Stimulated activated CD4-positive, alpha-beta T cell treated with anti-CD3 and anti-CD28 coated beads, TNF-alpha, amount 100 ng/mL, for 1 hour (primary cell): ENCODE results near the gene PTPN4.
"Not testable (repeated sequence)": the region's sequence is repeated elsewhere in the genome, so short reads cannot be mapped to it uniquely, and the experiment has no call there.

Experiments used
- DNase-seq, 3 donors: peaks; one replicate each; pipeline ENCODE4 v3.0.0-alpha.2; 2020; ENCODE audit warnings: low read depth in 3 of 3, low spot score in 1 of 3

The PTPN4 gene

DNA sequence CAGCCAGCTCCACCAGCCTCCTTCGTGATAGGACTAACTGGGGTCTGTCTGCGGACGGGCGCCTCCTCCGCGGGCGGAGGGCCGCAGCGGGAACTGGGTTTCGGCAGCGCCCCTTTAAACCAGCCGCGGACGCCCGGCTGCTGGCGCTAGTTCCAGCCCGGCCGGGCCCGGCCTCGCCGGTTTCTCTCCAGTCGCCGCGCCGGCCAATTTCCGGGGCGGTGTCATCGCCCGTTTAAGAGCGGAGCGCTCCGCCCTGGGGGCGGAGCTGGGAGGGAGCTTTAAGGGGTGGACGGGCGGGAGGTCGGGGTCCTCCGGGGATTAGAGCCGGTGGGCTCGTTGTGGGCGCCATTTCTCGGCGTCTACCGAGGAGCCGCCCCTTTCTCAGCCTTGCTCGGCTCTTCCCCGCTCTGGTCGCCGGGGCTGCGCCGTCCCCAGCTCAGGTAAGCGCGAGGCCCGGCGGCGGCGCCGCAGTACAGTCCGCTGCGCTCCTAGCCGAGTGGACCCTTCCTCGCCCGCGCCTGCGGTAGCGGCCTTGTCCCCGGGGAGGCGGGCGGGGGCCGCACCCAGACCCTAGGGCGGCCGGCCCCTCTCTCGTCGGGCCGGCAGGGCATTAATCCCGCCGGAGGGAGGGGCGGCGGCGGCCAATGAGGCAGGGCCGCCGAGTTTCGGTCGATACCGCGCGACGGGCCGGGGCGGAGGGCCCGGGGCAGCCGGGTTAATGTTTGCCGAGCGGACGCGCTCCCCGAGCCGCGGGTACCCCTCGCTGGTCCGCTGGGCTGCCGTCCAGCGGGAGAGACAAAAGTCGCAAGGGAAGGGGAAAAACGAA is 253.3 kb downstream of the PTPN4 start, which contains the start of gene EPB41L5:
Gene EPB41L5 (plus strand): TSS at position 307 of the 826 bp plus-strand sequence. CDS start 6,008 bp downstream, outside the sequence.
- DNase-seq, result peak; percentile 26 to 64 (median 47)

- DNase-seq, result peak in 1 of 3 donors; percentile 6
These were observed 254.0 kb downstream of the PTPN4 start for GRCh38 chr2:120013597-120014223.

- no peak for DNase-seq
These were observed 254.7 kb downstream of the PTPN4 start for GRCh38 chr2:120014226-120014980.

DNA sequence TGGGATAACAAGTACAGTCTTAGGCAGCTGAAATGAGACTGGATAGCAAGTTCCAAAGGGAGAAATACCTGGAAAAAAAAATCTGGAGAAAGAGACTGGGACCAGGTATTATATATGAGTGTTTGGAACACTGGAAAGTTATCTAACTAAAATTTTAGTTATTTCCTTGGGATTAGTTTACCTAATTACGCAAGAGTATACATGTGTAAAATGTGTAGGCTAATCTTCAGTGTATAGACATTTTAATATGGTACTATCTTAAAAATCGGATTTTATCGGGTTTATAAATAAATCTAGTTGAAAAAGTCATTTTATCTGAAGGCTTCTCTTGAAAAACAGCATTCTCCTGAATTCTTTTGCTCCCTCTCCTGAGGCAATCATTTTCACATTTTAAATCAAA is 257.1 kb downstream of the PTPN4 start:
- no peak for DNase-seq

DNA sequence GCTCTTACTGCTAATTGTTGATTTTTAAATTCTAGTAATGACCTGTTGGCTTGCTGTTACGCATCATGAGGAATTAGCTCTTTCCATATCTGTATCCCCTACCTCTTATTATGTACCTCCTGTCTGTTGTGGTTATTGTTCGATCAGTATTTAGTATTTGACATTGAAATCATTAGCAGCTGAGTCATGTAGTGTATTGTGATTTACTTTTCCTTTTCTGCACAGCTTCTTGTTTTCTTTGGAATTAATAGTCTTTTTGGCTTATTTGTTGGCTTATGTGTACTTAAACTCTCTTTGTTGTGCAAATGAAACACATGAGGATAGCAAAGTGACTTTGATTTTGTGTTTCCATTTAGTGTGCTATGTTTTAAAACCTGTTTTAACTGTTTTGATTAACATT is 257.5 kb downstream of the PTPN4 start:
- no peak for DNase-seq

DNA sequence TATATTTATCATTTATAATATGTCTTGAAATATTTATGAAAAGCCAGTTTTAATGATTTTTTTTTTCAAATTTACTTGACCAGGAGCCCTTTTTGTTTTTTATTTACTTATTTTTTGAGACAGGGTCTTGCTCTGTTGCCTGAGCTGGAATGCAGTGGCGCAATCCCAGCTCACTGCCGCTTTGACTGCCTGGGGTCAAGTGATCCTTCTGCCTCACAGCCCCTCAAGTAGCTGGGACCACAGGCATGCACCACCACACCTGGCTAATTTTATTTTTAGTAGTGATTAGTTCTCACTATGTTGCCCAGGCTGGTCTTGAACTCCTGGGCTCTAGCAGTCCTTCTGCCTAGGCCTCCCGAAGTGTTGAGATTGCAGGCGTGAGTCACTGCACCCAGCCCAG is 258.8 kb downstream of the PTPN4 start:
- no peak for DNase-seq

DNA sequence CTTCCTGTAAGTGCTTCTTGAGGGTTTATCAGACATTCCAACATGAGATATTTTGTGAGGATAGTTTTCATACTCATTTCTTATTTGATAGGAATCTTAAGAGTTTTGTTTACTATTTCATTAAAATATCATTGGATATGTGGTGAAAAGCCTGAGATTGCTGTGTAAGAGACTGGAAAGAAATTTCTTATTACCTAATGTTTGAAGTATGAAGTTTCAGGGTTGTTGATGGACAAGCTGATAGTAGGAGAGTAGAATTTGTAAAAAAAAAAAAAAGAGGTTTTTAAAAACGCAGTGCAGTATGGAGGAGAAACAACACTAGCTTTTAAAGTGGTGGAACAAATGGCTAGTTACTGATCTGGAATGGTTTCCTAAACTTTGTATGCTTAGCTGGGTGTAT is 260.8 kb downstream of the PTPN4 start:
- DNase-seq, result no peak

- not testable (repeated sequence) for DNase-seq
These were observed 262.8 kb downstream of the PTPN4 start for GRCh38 chr2:120022505-120022904.

GRCh38 chr2:120026890-120027289 is 267.2 kb downstream of the PTPN4 start:
- DNase-seq, result no peak

GRCh38 chr2:120028795-120029194 is 269.1 kb downstream of the PTPN4 start:
- DNase-seq, result no peak

DNA sequence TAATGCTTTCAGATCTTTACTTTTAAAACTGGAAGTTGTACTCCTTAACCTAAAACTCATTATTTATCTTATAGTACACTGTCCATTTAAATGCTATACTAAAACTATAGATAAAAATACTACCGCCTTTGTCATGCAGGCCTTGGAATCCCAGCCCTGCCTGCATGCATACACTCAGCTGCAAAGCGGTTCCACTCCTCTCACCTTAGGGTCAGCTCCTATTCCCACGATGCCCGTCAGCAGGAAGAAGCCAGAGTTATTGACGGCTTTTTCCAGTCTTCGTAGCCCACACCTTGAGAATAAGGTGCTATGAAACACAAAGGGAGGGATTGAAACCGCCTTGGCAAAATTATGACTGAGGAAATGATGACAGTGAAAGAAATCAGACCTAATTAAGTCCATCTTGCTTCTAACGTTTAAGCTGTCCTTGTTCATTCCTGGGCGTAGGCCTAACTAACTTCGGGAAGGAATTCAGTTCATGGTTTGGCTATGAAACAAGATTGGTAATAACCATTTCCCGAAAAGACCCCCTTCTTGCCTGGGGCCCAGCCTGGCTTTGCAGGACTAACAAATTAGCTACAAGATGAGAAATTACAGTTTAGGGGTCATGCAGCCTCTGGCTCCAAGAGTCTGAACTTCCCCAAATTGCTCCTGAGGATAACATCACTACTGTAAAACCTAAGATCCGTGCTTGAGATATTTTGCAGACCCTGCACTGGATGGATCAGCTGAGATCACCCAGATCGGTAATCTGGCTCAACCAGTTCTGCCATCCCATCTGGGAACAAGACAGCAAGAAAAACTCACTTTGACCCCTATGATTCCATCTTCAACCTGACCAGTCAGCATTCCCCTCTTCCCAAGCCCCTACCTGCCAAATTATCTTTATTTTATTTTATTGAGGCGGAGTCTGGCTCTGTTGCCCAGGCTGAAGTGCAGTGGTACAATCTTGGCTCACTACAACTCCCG is 270.2 kb downstream of the PTPN4 start:
- DNase-seq, result no peak

- no peak for DNase-seq
These were observed 272.6 kb downstream of the PTPN4 start for GRCh38 chr2:120032297-120032696.
